Peyer's patch (tissue), 4 donors: ENCODE data around the gene PCDHA1. TPM values are rescaled to one million over a fixed set of nuclear protein-coding genes. Genes with fewer than 3 reads are reported as not detected.

Source experiments
- DNase-seq, 3 donors: peaks; one replicate each; pipeline ENCODE4 v3.0.0-alpha.2; 2017 to 2019
- H3K27ac ChIP-seq, 4 donors: fragments of 200-600 bp; sonication (generic); one replicate each; pipeline ENCODE4 v1.5.1; 2016 to 2019
- H3K27me3 ChIP-seq, 2 donors: fragments of 200-600 bp; sonication (generic); one replicate each; pipeline ENCODE4 v1.5.1; 2019
- H3K36me3 ChIP-seq, 3 donors: fragments of 200-600 bp; sonication (generic); one replicate each; pipeline ENCODE4 v1.5.1; 2016 to 2019
- H3K4me1 ChIP-seq, 4 donors: fragments of 200-600 bp; sonication (generic); one replicate each; pipeline ENCODE4 v1.5.1; 2016 to 2019
- H3K4me3 ChIP-seq, 4 donors: fragments of 200-600 bp; sonication (generic); 1 replicate in 3 of 4; 2 replicates in 1 of 4; pipeline ENCODE4 v1.5.1; 2016 to 2019; ENCODE audit warnings: mild to moderate bottlenecking in 1 of 4
- H3K9me3 ChIP-seq, 4 donors: fragments of 200-600 bp; sonication (generic); one replicate each; pipeline ENCODE4 v1.5.1; 2016 to 2019; ENCODE audit warnings: mild to moderate bottlenecking in 1 of 4
- CTCF ChIP-seq, 6 experiments: fragments of 450-650 bp in 4 of 6; fragments of 200-600 bp in 2 of 6; sonication (generic) in 1 of 6; IDR thresholded peaks; one replicate each; pipeline ENCODE4 v1.5.1; 2017 to 2019; ENCODE audit warnings: antibody characterized with exemption in 6 of 6, mild to moderate bottlenecking in 3 of 6, moderate library complexity in 1 of 6
- POLR2A ChIP-seq, 2 donors: fragments of 450-650 bp; IDR thresholded peaks; one replicate each; pipeline ENCODE4 v1.5.1; 2017; ENCODE audit warnings: antibody characterized with exemption in 2 of 2, mild to moderate bottlenecking in 2 of 2, moderate library complexity in 2 of 2
- total RNA-seq, 4 donors: library from RNA; depleted of rRNA; stranded (reverse); fragments of >200 nt; gene quantifications; one replicate each; pipeline ENCODE4 v1.1.0, GENCODE V29; 2016

Gene PCDHA1
- total RNA-seq, 4 donors from 2014 or later: not detected

GRCh38 chr5:140964356-140964755 is 178.4 kb downstream of the PCDHA1 start:
- no peaks in the 10 kb centered on the region for H3K36me3 ChIP-seq
- no peaks in the 10 kb centered on the region for H3K9me3 ChIP-seq
- no peaks in the 10 kb centered on the region for H3K4me1 ChIP-seq
- no peak for TF ChIP-seq CTCF (IDR thresholded peaks at IDR 0.05)
- TF ChIP-seq POLR2A (IDR thresholded peaks at IDR 0.05): no peak
- DNase-seq: no peak
- H3K27me3 ChIP-seq: no peaks in the 10 kb centered on the region
- no peak overlapping the region for H3K27ac ChIP-seq
- no peak overlapping the region for H3K4me3 ChIP-seq

- no peaks in the 10 kb centered on the region for H3K36me3 ChIP-seq
- TF ChIP-seq POLR2A (IDR thresholded peaks at IDR 0.05) (no peak), CTCF (IDR thresholded peaks at IDR 0.05) (no peak)
- DNase-seq: no peak
- no peaks in the 10 kb centered on the region for H3K4me1 ChIP-seq
- no peaks in the 10 kb centered on the region for H3K27me3 ChIP-seq
- no peaks in the 10 kb centered on the region for H3K9me3 ChIP-seq
- H3K4me3 ChIP-seq: peak overlapping the region; percentile 15 to 55 (median 35)
- H3K27ac ChIP-seq: no peak overlapping the region
Observed at GRCh38 chr5:140965905-140966292, 180.0 kb downstream of the PCDHA1 start.

- Histone ChIP-seq H3K4me3 (peak within 1 kb of the TSS; percentile 15 to 55 (median 35)), H3K36me3 (no peaks in the 10 kb centered on the region), H3K27ac (no peak within 1 kb of the TSS), H3K9me3 (no peaks in the 10 kb centered on the region), H3K27me3 (no peaks in the 10 kb centered on the region), H3K4me1 (no peaks in the 10 kb centered on the region)
- TF ChIP-seq POLR2A (IDR thresholded peaks at IDR 0.05) (no peak), CTCF (IDR thresholded peaks at IDR 0.05) (no peak)
- peak in 1 of 3 donors; percentile 47 for DNase-seq
Observed at GRCh38 chr5:140966293-140967225, 180.6 kb downstream of the PCDHA1 start, which contains the start of gene PCDHAC2. Gene PCDHAC2, plus strand, starts transcription at chr5:140966476. Its CDS starts 291 bp downstream, at chr5:140966767.

GRCh38 chr5:140967226-140967893 is 181.4 kb downstream of the PCDHA1 start:
- H3K4me1 ChIP-seq: no peaks in the 10 kb centered on the region
- no peaks in the 10 kb centered on the region for H3K9me3 ChIP-seq
- H3K27me3 ChIP-seq: no peaks in the 10 kb centered on the region
- H3K4me3 ChIP-seq: peak overlapping the region in 1 of 4 donors; percentile 55
- H3K27ac ChIP-seq: no peak overlapping the region
- H3K36me3 ChIP-seq: no peaks in the 10 kb centered on the region
- no peak for DNase-seq
- no peak for TF ChIP-seq POLR2A (IDR thresholded peaks at IDR 0.05)

- H3K27me3 ChIP-seq: no peaks in the 10 kb centered on the region
- no peak overlapping the region for H3K4me3 ChIP-seq
Observed at GRCh38 chr5:140969880-140970279, 183.9 kb downstream of the PCDHA1 start.

More at GRCh38 chr5:140969880-140970279, 183.9 kb downstream of the PCDHA1 start:
- TF ChIP-seq POLR2A (IDR thresholded peaks at IDR 0.05) (no peak), CTCF (IDR thresholded peaks at IDR 0.05) (no peak)
- Histone ChIP-seq H3K4me1 (no peaks in the 10 kb centered on the region), H3K9me3 (no peaks in the 10 kb centered on the region), H3K27ac (no peak overlapping the region), H3K36me3 (no peaks in the 10 kb centered on the region)
- DNase-seq: no peak
